GM19193 (cell line): ENCODE data around the gene ZNF76.
A peak's percentile ranks its signal among the peaks of the same experiment; 100 is the strongest.

Experiments used
- POLR2A ChIP-seq: IDR thresholded peaks from 4 replicates; pipeline ENCODE4 v1.6.1; 2011; ENCODE audit not compliant: insufficient read depth, insufficient read length; ENCODE audit errors: extremely low read depth

Gene ZNF76

GRCh38 chr6:35319346-35320030, 60.0 kb downstream of the ZNF76 start:
- no peak for TF ChIP-seq POLR2A

- no peak for TF ChIP-seq POLR2A
Measured at GRCh38 chr6:35320031-35320410, 60.5 kb downstream of the ZNF76 start.

GRCh38 chr6:35321091-35321490, 61.6 kb downstream of the ZNF76 start:
- no peak for TF ChIP-seq POLR2A

- no peak for TF ChIP-seq POLR2A
Measured at GRCh38 chr6:35327349-35328027, 68.0 kb downstream of the ZNF76 start.

- no peak for TF ChIP-seq POLR2A
Measured at GRCh38 chr6:35328108-35328723, 68.7 kb downstream of the ZNF76 start.

GRCh38 chr6:35330541-35331119, 71.1 kb downstream of the ZNF76 start:
- no peak for TF ChIP-seq POLR2A

GRCh38 chr6:35341557-35341956, 82.0 kb downstream of the ZNF76 start:
- no peak for TF ChIP-seq POLR2A

- peak; percentile 22 for TF ChIP-seq POLR2A
Measured at GRCh38 chr6:35342258-35343091, 82.9 kb downstream of the ZNF76 start, which contains the start of gene PPARD. Gene PPARD (plus strand): TSS chr6:35342558. CDS start chr6:35411088, 68,530 bp downstream.

GRCh38 chr6:35343092-35343834, 83.7 kb downstream of the ZNF76 start:
- TF ChIP-seq POLR2A = no peak

GRCh38 chr6:35343835-35344550, 84.5 kb downstream of the ZNF76 start:
- no peak for TF ChIP-seq POLR2A
